AG09319 (cell line): Measurements from ENCODE around the gene RBP5.

Source experiments
- DNase-seq: peaks from one replicate; pipeline ENCODE4 v3.0.0-alpha.2; 2010; ENCODE audit warnings: low read depth; ENCODE audit errors: extremely low read depth
- TF ChIP-seq, protein P1 (sequence below): IDR thresholded peaks from 2 replicates; pipeline ENCODE4 v1.5.1; 2011; ENCODE audit warnings: low read depth, mild to moderate bottlenecking, inconsistent platforms, low read length, moderate library complexity

RBP5 gene

DNA sequence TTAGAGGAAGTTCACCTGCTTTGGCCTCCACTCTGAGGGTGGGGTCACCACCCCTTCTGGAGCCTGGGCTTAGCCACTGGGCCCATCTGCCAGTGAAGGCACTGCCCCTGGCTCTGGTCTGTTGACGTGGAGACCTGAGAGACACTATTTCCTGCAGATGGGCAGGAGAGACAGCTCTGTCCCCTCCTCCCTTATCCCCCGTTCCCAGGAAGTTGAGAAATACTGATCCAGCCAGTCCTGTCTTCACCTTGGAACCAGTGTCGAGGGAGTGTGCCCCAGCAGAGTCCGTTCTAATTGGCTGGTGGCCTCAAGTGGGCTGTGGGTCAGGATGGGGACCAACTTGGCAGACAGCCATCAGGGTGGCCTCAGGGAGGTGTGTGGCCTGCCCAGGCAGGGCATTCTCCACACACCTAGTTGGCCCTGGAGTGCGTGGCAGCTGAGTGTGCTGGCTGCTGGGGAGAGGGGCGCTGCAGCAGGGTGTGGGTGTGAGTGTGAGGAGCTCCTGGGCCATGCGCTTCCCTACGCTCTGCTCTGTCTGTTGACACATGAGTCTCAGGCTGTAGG, 26.9 kb upstream of the RBP5 start:
- no peak for DNase-seq
- TF ChIP-seq, protein P1, sequence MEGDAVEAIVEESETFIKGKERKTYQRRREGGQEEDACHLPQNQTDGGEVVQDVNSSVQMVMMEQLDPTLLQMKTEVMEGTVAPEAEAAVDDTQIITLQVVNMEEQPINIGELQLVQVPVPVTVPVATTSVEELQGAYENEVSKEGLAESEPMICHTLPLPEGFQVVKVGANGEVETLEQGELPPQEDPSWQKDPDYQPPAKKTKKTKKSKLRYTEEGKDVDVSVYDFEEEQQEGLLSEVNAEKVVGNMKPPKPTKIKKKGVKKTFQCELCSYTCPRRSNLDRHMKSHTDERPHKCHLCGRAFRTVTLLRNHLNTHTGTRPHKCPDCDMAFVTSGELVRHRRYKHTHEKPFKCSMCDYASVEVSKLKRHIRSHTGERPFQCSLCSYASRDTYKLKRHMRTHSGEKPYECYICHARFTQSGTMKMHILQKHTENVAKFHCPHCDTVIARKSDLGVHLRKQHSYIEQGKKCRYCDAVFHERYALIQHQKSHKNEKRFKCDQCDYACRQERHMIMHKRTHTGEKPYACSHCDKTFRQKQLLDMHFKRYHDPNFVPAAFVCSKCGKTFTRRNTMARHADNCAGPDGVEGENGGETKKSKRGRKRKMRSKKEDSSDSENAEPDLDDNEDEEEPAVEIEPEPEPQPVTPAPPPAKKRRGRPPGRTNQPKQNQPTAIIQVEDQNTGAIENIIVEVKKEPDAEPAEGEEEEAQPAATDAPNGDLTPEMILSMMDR = no peak

DNA sequence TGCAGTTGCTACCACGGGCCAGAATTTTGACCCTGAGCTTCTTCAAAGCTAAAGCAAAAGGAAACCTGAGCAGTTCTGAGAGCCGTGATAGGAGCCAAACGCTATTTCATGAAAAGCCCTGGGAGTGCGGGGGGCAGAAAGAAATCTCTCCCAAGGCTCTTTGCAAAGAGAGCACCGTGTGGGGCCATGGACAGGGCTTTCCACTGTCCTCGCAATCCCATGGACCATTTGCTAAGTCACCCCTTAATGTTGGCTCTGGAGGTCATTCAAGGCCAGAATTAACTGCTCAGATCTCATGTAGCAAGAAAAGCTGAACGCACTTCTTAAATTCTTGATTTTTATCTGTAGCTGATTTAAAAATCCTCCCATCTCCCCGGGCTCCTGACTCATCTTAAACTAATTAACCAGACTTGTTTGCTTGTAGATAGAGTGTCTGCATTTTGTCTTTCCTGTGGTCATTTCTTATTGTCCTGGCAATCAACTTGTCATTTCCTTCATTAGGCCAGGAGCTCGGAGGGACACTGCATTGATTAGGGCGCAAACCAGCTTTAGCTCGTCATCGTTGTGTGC, 26.3 kb upstream of the RBP5 start:
- TF ChIP-seq, protein P1 = no peak
- no peak for DNase-seq

GRCh38 chr12:7154042-7154441, 25.4 kb upstream of the RBP5 start:
- TF ChIP-seq, protein P1 = no peak
- no peak for DNase-seq

GRCh38 chr12:7152818-7153217, 24.1 kb upstream of the RBP5 start:
- TF ChIP-seq, protein P1 = no peak
- no peak for DNase-seq

DNA sequence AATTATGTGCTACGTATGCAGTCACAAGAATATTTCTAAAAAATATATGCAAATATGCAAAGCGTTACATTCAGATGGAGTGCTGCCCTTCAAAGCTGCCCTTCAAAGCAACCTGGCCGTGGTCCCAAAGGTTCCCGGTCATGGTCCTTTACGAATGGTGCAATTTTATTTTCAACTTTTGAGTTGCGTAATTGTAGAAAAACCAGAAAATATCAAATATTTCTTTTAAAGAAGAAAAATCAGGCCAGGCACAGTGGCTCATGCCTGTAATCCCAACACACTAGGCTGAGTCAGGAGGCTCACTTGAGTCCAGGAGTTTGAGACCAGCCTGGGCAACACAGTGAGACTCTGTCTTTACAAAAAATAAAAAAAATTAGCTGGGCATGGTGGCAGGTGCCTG, 22.8 kb upstream of the RBP5 start:
- no peak for DNase-seq
- TF ChIP-seq, protein P1 = no peak

DNA sequence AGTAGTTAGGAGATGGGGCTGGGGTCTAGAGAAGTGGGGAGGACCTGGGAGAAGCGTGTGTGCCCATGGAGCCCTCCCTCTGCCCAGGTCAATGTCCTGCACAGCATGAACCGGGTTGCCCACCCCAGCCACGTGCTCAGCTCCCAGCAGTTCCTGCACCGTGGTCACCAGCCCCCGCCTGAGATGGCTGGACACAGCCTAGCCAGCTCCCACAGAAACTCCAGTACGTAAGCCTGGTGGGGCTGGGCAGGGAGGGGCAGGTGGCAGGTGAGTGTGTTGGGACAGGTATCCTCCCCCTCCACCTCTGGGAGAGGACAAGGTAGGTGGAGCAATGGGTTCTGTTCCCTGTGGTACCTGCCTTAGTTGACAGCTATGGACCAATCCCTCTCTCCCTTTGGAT, 22.2 kb upstream of the RBP5 start:
- no peak for DNase-seq
- TF ChIP-seq, protein P1 = no peak

GRCh38 chr12:7150356-7150755, 21.7 kb upstream of the RBP5 start:
- TF ChIP-seq, protein P1 = no peak

More at GRCh38 chr12:7150356-7150755, 21.7 kb upstream of the RBP5 start:
- no peak for DNase-seq
